Measurements from ENCODE around the gene APIP. TPM values are rescaled to one million over a fixed set of nuclear protein-coding genes. Genes with fewer than 3 reads are reported as not detected.

APIP gene
- total RNA-seq, 1 experiment from 2014 or later: 31.3 TPM

DNA sequence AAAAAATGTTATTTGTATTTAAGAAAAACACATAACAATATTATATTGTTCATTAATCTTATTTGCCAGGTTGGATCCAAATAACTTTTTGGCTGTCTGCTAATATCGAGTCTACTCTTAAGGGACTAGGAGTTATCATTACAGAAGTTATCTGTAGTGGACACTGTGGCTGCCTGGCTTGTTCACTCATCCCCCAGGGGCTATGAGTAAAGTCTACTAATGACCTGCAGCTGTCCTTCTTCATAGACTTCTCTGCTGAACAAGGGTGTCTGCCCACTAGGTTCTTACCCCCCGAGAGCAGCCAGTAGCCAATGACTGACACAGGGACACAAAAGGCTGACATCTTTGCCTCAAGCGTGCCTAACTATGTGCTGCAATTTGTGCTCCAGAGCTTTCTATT lies 69.7 kb downstream of the APIP start:
- H3K79me1 ChIP-seq (ENCODE audit: insufficient read depth, low read depth, low read length, poor library complexity, severe bottlenecking): no peaks in the 10 kb centered on the region
- no peak overlapping the region for H3K14ac ChIP-seq (ENCODE audit: insufficient read depth, low read length)
- H4K91ac ChIP-seq (ENCODE audit: insufficient read length, low read depth, low read length): no peak overlapping the region
- no peaks in the 10 kb centered on the region for H3K9me3 ChIP-seq (ENCODE audit: control insufficient read depth, low read depth, low read length)
- H3K4me1 ChIP-seq (ENCODE audit: insufficient read depth, low read length): no peaks in the 10 kb centered on the region
- TF ChIP-seq, protein P1, sequence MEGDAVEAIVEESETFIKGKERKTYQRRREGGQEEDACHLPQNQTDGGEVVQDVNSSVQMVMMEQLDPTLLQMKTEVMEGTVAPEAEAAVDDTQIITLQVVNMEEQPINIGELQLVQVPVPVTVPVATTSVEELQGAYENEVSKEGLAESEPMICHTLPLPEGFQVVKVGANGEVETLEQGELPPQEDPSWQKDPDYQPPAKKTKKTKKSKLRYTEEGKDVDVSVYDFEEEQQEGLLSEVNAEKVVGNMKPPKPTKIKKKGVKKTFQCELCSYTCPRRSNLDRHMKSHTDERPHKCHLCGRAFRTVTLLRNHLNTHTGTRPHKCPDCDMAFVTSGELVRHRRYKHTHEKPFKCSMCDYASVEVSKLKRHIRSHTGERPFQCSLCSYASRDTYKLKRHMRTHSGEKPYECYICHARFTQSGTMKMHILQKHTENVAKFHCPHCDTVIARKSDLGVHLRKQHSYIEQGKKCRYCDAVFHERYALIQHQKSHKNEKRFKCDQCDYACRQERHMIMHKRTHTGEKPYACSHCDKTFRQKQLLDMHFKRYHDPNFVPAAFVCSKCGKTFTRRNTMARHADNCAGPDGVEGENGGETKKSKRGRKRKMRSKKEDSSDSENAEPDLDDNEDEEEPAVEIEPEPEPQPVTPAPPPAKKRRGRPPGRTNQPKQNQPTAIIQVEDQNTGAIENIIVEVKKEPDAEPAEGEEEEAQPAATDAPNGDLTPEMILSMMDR (conservative IDR thresholded peaks at IDR 0.05): no peak
- H2BK20ac ChIP-seq (ENCODE audit: low read depth, low read length, poor library complexity, severe bottlenecking): no peak overlapping the region
- no peak overlapping the region for H2BK12ac ChIP-seq (ENCODE audit: insufficient read length, low read depth, low read length)
- no peak overlapping the region for H3K23ac ChIP-seq (ENCODE audit: insufficient read length, low read depth, low read length)
- H3K27me3 ChIP-seq (ENCODE audit: insufficient read depth, low read length): no peaks in the 10 kb centered on the region
- Mint-ChIP-seq H3K36me3 (ENCODE audit: insufficient read depth in 1 of 3, low read depth in 3 of 3) (no peaks in the 10 kb centered on the region), H3K27ac (no peak overlapping the region), H3K4me3 (no peak overlapping the region), H3K27me3 (ENCODE audit: low read depth) (no peaks in the 10 kb centered on the region), H3K9me3 (no peaks in the 10 kb centered on the region), H3K4me1 (no peaks in the 10 kb centered on the region)
- H3K4me2 ChIP-seq (ENCODE audit: insufficient read depth, insufficient read length, low read length): no peak overlapping the region
- H3K4ac ChIP-seq (ENCODE audit: low read depth, low read length): no peak overlapping the region
- no peak overlapping the region for H4K5ac ChIP-seq (ENCODE audit: insufficient read length, low read depth, low read length)
- no peak overlapping the region for H2BK5ac ChIP-seq (ENCODE audit: insufficient read length, low read length)
- no peak overlapping the region for H2AK5ac ChIP-seq (ENCODE audit: insufficient read length, low read length)
- H3K79me2 ChIP-seq (ENCODE audit: insufficient read depth, low read length): no peaks in the 10 kb centered on the region
- H3T11ph ChIP-seq (ENCODE audit: low read length): no peak overlapping the region
- no peak overlapping the region for H3K9ac ChIP-seq (ENCODE audit: extremely low read depth, insufficient read length, low read length)
- no peak overlapping the region for H4K8ac ChIP-seq (replicated peaks; ENCODE audit: insufficient read length, low read depth, low read length)
- no peak overlapping the region for H2BK15ac ChIP-seq (ENCODE audit: low read depth, low read length)
- H3K56ac ChIP-seq (ENCODE audit: insufficient read length, low read depth, low read length): no peak overlapping the region
- DNase-seq: no peak
- H3K27ac ChIP-seq (ENCODE audit: insufficient read length, low read depth, low read length): no peak overlapping the region
- H2BK120ac ChIP-seq (ENCODE audit: low read depth, low read length, poor library complexity, severe bottlenecking): no peak overlapping the region
- no peak overlapping the region for H2AFZ ChIP-seq (ENCODE audit: low read length)
- no peaks in the 10 kb centered on the region for H3K23me2 ChIP-seq (ENCODE audit: insufficient read length, low read depth, low read length, poor library complexity, severe bottlenecking)
- WGBS (ENCODE audit: extremely low coverage, insufficient read length, low lambda C conversion rate): no CpG with 5 or more reads among the region's 3 CpGs
- H4K20me1 ChIP-seq (ENCODE audit: control insufficient read depth, insufficient read depth, insufficient read length): no peaks in the 10 kb centered on the region
- no peak overlapping the region for H3K18ac ChIP-seq (ENCODE audit: insufficient read length, low read depth, low read length)
